Right renal pelvis (tissue), 4 donors: ENCODE measurements around the gene CRLF3. TPM values are rescaled to one million over a fixed set of nuclear protein-coding genes. Genes with fewer than 3 reads are reported as not detected.
"Not testable (repeated sequence)": the region's sequence is repeated elsewhere in the genome, so short reads cannot be mapped to it uniquely, and the experiment has no call there.

Experiments
- DNase-seq, 4 donors: peaks; one replicate each; pipeline ENCODE4 v3.0.0-alpha.2; 2013; ENCODE audit warnings: low read depth in 4 of 4, low spot score in 3 of 4, missing footprints in 1 of 4
- polyA plus RNA-seq, 4 donors: library from polyadenylated mRNA; unstranded; fragments of 120-200 nt; gene quantifications; one replicate each; pipeline ENCODE4 v1.2.1, GENCODE V29; 2013; ENCODE audit not compliant: insufficient read length in 4 of 4

The CRLF3 gene
- polyA plus RNA-seq, 4 donors, result 12.9 to 19.6 (median 14.1) TPM

DNA sequence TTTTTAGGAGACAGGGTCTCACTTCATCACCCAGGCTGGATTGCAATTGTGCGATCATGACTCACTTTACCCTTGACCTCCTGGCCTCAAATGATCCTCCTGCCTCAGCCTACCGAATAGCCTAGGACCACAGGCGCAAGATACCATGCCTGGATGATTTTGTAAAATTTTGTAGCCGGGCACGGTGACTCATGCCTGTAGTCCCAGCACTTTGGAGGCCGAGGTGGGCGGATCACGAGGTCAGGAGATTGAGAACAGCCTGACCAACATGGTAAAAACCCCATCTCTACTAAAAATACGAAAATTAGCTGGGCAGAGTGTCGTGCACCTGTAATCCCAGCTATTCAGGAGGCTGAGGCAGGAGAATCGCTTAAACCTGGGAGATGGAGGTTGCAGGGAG, 73.5 kb downstream of the CRLF3 start:
- not testable (repeated sequence) for DNase-seq

DNA sequence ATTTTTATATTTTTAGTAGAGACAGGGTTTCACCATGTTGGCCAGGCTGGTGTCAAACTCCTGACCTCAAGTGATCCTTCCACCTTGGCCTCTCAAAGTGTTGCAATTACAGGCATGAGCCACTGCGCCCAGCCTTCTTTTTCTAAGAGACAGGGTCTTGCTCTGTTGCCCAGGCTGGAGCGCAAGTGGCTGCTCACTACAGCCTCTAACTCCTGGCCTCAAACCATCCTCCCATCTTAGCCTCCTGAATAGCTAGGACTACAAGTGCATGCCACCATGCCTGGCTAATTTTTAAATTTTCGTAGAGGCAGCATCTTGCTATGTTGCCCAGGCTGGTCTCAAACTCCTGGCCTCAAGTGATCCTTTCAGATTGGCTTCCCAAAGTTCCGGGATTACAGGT, 76.9 kb downstream of the CRLF3 start:
- not testable (repeated sequence) for DNase-seq

DNA sequence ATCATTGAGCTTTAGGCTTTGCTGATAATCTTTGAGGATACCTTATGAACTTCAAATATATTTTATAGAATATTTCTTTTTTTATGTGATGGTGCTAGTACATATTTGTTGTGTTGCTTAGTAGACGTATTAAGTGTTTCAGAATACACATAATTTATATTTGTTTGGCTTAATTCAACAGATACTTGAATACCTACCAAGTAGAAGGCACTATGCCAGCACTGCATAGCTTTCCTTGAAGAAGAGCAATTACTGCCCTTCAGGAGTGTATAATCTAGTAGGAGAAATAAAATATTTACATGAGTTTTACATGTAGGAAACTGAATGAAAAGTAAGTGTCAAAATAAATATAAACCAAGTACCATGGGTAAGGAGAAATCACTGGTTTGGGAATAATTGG, 81.8 kb downstream of the CRLF3 start:
- DNase-seq, result not testable (repeated sequence)

DNA sequence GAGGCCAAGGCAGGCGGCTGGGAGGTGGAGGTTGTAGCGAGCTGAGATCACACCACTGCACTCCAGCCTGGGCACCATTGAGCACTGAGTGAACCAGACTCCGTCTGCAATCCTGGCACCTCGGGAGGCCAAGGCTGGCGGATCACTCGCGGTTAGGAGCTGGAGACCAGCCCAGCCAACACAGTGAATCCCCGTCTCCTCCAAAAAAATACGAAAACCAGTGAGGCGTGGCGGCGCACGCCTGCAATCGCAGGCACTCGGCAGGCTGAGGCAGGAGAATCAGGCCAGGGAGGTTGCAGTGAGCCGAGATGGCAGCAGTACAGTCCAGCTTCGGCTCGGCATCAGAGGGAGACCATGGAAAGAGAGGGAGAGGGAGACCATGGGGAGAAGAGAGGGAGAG, 88.1 kb downstream of the CRLF3 start:
- not testable (repeated sequence) for DNase-seq

DNA sequence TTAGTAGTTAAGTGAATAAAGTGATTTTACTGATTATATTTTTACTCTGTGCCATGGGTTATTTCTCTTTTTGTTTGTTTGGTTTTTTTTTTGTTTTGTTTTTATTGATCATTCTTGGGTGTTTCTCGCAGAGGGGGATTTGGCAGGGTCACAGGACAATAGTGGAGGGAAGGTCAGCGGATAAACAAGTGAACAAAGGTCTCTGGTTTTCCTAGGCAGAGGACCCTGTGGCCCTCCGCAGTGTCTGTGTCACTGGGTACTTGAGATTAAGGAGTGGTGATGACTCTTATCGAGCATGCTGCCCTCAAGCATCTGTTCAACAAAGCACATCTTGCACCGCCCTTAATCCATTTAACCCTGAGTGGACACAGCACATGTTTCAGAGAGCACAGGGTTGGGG, 88.8 kb downstream of the CRLF3 start:
- not testable (repeated sequence) for DNase-seq

DNA sequence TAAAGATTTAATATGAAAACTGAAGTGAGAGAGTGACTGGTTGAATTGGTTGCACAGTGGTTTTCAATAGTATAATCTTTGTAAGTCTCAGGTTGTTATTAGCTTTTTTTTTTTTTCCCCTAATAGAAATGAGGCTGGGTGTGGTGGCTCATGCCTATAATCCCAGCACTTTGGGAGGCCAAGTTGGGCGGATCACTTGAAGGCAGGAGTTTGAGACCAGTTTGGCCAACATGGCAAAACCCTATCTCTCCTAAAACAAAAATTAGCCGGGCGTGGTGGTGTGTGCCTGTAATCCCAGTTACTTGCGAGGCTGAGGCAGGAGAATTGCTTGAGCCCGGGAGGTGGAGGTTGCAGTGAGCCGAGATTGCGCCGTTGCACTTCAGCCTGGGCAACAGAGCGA, 89.3 kb downstream of the CRLF3 start:
- not testable (repeated sequence) for DNase-seq

DNA sequence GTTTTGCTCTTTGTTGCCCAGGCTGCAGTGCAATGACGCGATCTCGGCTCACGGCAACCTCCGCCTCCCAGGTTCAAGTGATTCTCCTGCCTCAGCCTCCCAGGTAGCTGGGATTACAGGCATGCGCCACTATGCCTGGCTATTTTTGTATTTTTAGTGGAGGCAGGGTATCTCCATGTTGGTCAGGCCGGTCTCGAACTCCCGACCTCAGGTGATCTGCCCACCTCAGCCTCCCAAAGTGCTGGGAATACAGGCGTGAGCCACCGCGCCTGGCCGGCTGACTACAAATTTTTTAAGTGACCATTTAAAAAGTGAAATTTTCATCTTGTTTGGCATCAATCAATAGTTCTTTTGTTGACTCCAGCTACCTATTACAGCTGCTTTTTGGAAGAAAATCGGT, 90.3 kb downstream of the CRLF3 start:
- DNase-seq, result not testable (repeated sequence)

Other genes with a start within 250 kb of the CRLF3 start
- gene ATAD5, start 7.3 kb upstream of the CRLF3 start, polyA plus RNA-seq, result 1 to 10 TPM; 5.4 to 7.5 (median 7.0) TPM
- gene TEFM, start 81.5 kb upstream of the CRLF3 start, polyA plus RNA-seq, result 10 to 100 TPM; 20.9 to 26.2 (median 25.4) TPM
- 1 to 10 TPM; 2.5 to 4.2 (median 3.4) TPM for gene ADAP2, start 97.3 kb upstream of the CRLF3 start, polyA plus RNA-seq
- 10 to 100 TPM; 18.7 to 20.7 (median 19.4) TPM for gene RNF135, start 146.3 kb upstream of the CRLF3 start, polyA plus RNA-seq